ENCODE measurements around the gene AP3B1.

AP3B1 gene

GRCh38 chr5:78288246-78288645, 6.3 kb downstream of the AP3B1 start:
- TF ChIP-seq CTCF (IDR thresholded peaks at IDR 0.05; ENCODE audit: low read depth, low read length) = no peak
- H3K4me3 ChIP-seq (ENCODE audit: low read depth, low read length) = no peak overlapping the region

- no peak for TF ChIP-seq CTCF (IDR thresholded peaks at IDR 0.05; ENCODE audit: low read depth, low read length)
- no peak overlapping the region for H3K4me3 ChIP-seq (ENCODE audit: low read depth, low read length)
Measured at GRCh38 chr5:78287833-78288232, 6.7 kb downstream of the AP3B1 start.

- no peak overlapping the region for H3K4me3 ChIP-seq (ENCODE audit: low read depth, low read length)
- TF ChIP-seq CTCF (IDR thresholded peaks at IDR 0.05; ENCODE audit: low read depth, low read length) = no peak
Measured at GRCh38 chr5:78287169-78287568, 7.3 kb downstream of the AP3B1 start.

DNA sequence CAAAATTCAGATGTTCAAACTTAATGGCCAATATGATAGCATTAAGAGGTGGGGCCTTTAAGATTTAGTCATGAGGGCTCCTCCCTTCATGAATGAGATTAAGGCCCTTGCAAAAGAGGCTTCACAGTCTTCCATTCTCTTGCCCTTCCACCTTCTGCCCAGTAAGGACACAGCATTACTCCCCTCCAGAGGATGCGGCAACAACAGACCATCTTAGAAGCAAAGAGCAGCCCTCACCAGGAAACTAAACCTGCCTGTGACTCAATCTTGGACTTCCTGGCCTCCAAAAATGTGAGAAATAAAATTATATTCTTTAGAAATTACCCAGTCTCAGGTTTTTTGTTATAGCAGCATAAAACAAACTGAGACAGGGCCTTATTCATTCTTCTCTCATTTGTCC, 8.2 kb downstream of the AP3B1 start:
- no peak overlapping the region for H3K4me3 ChIP-seq (ENCODE audit: low read depth, low read length)
- TF ChIP-seq CTCF (IDR thresholded peaks at IDR 0.05; ENCODE audit: low read depth, low read length) = no peak

DNA sequence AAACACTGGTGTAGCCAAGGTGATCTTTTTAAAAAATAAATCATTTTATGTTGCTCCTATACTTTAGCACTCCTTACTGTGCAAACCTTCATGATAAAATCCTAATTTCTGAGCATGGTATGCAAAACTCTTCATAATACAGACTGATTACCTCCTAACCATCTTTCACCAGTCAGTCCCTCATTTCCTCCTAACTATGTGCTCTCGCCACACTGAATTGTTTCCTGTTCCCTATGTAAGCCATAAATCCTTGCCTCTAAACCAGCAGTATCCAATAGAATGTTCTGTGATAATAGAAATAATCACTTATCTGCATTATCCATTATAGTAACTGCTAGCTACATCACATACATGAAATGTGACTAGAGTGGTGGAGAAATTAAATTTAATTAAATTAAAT, 10.7 kb downstream of the AP3B1 start:
- no peak for TF ChIP-seq CTCF (IDR thresholded peaks at IDR 0.05; ENCODE audit: low read depth, low read length)
- no peak overlapping the region for H3K4me3 ChIP-seq (ENCODE audit: low read depth, low read length)

GRCh38 chr5:78283105-78283504, 11.4 kb downstream of the AP3B1 start:
- TF ChIP-seq CTCF (IDR thresholded peaks at IDR 0.05; ENCODE audit: low read depth, low read length) = no peak

GRCh38 chr5:78280261-78280660, 14.2 kb downstream of the AP3B1 start:
- no peak for TF ChIP-seq CTCF (IDR thresholded peaks at IDR 0.05; ENCODE audit: low read depth, low read length)
- no peak overlapping the region for H3K4me3 ChIP-seq (ENCODE audit: low read depth, low read length)

More at GRCh38 chr5:78283105-78283504, 11.4 kb downstream of the AP3B1 start:
- H3K4me3 ChIP-seq (ENCODE audit: low read depth, low read length) = no peak overlapping the region
